HG03025 (cell line): ENCODE measurements around the gene REC8.

Source experiments
- ATAC-seq: cut with Tn5 transposase; IDR thresholded peaks from one replicate; pipeline ENCODE4 v1.9.1; 2021; ENCODE audit warnings: mild to moderate bottlenecking, moderate library complexity; ENCODE audit not compliant: unreplicated experiment, low FRiP score

The REC8 gene

DNA sequence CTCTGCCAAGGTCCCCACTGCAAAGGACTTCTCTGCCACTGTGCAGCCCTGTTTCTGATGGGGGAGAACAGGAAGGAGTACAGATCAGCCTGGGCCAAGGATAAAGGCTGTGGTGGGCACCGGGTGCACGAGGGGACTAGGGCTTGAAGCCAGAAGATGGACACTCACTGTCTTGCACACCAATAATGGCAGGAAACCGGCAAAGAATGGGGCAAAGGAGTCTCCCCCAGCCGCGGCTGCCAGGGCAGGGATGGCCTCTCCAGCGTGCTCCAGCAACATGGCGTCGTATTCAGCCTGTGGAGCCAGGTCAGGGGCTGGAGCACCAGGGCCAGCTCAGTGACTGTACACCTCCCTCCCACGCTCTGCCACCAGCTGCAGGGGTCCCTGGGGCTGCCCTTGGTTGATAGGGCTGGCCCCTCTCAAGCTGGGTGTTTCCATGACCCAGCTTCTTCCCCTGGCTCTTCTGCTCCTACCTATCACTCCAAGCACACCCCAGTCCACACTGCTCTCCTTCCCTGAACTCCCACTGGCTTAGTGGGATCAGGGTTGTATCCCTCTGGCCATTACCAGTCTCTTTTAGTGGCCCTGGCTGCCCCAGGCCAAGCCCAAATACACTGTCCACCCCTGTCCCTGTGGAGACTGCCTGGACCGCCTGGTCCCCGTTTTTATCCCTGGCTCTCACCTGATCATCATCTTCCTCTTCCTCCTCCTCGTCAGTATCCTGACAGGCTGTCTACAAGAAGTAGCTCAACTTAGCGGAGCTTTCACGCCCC is 10.4 kb downstream of the REC8 start:
- ATAC-seq = no peak

GRCh38 chr14:24183014-24183481 is 11.2 kb downstream of the REC8 start:
- ATAC-seq = no peak

GRCh38 chr14:24184104-24184970 is 12.5 kb downstream of the REC8 start:
- no peak for ATAC-seq

DNA sequence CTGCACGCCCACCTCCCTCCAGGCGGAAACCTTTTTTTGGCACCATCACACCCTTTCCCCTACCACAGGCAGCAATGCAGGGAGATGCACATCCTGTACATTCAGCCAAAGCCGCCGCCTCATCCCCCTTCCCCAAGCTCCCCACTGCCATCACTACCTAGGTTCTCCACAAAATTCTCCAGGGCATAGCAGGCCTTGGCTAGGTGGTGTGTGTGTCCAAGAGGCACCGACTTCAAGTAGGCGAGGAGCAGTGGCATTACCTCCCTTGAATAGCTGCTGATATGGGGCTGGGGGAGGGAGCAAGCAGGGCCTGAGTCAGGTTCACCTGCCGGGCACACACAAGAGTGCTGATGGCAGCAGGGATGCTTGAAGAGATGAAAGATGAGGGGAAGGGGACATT is 13.1 kb downstream of the REC8 start:
- no peak for ATAC-seq

GRCh38 chr14:24185741-24186140 is 13.9 kb downstream of the REC8 start:
- no peak for ATAC-seq

- ATAC-seq = no peak
Observed at GRCh38 chr14:24186831-24187538, 15.1 kb downstream of the REC8 start.

- ATAC-seq = no peak
Observed at GRCh38 chr14:24187539-24187915, 15.6 kb downstream of the REC8 start.

DNA sequence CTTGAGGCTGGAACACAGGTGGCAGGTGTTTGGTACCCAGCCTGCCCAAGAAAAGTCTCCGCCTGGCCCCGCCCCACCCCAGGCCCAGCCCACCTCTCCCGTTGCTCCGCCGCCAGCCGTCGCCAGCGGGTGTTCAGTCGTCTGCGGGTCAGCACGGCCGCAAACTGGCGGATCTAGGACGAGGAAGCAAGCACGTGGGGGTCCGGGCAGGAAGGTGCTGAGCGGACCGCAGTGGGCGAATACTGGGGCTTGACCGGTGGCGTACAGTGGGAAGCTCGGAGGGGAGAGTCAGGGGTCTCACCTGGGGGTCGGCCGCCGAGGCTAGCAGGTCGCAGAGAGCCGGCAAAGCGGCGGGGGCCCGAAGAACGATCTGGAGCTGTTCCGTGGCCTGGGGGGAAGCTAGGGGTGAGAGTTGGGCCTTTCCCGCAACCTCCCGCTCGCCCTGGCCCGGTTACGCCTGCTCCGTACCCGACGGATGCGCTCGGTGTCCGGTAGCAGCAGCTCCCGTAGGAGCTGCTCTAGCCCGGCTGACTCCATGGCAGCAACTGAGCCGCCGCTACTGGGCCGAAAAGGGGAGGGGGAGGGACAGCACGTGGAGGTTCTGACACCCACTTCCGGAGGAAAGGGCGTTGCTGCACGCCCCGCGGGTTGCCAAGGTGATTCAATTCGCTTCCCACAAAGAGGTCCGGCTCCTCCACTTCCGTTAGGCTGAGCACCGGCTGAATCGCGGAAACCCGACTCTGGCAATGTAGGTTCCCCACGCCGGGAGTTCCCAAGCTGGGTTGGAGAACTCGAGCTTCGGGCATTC is 16.6 kb downstream of the REC8 start, which contains the start of gene IPO4:
IPO4 (minus strand) TSS at position 566 of the 808 bp plus-strand sequence; CDS start at position 537, 29 bp downstream.
- peak; percentile 82 for ATAC-seq

GRCh38 chr14:24189059-24189375 is 17.1 kb downstream of the REC8 start:
- ATAC-seq = no peak

GRCh38 chr14:24189460-24189859 is 17.6 kb downstream of the REC8 start:
- no peak for ATAC-seq

- ATAC-seq = no peak
Observed at GRCh38 chr14:24190416-24190815, 18.5 kb downstream of the REC8 start.

DNA sequence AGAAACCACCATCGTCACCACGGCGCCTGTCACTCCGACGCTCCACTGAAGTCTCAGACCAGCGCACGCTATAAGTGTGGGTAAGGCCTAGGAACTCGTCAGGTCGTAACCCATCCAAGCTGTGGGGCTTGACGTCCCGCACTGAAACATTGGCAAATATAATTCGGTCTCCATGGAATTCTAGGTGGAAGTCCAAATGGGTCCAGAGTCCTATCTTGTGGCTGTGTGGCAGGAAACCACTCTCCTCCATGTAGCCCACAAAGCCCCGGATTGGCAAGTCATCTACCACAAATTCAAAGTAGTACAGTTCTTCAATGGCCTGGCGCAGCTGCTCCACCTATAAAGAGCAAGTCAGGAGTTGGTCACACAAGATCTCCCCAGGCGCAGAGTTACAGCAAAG is 21.1 kb downstream of the REC8 start:
- no peak for ATAC-seq

DNA sequence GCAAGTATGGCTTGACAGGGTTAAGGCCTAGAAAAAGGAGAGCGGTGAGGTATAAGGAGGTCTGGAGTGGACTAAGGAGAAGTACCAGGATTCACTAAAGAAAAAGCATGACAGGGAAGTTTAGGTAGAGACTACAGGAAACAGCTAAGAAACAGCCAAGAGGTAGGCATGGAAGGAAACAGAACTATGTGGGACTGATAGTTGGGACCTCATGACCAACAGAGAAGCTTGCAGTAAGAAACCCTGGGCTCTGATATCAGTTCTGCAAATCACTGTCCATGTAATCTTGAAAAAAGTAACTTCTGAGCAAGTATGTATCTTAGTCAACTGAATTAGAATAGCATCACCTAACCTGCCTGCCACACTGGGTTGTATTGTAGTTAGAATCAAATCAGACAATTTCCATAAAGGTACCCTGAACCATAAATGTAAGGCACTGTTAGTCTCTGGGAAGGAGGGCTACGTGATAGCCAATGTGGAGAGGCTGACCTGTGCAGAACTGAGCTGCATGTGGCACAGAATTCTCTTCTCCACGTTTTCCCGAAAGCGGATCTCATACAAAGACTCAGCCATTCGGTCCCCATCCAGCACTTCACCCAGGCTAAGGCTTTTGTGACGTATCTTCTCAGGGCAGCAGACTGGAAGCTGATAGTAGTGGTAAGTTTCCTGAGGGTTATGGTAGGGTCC is 22.4 kb downstream of the REC8 start:
- ATAC-seq = no peak

GRCh38 chr14:24194873-24195185 is 22.9 kb downstream of the REC8 start:
- no peak for ATAC-seq

GRCh38 chr14:24195186-24196070 is 23.5 kb downstream of the REC8 start, which contains the start of gene TM9SF1:
Gene TM9SF1 (minus strand): TSS chr14:24195441. CDS start chr14:24195019, 422 bp downstream.
- peak; percentile 55 for ATAC-seq

GRCh38 chr14:24196071-24197055 is 24.5 kb downstream of the REC8 start:
- ATAC-seq = peak; percentile 20

- ATAC-seq = no peak
Observed at GRCh38 chr14:24197056-24197450, 25.2 kb downstream of the REC8 start.
